NCI-H446 treated with DMSO at 0.1 percent for 48 hours (cell line): ENCODE measurements around the gene FADS3.

Experiments
- DNase-seq: peaks from one replicate; lab custom pipeline; 2025; lab: John Stamatoyannopoulos, UW

The FADS3 gene

GRCh38 chr11:61891331-61892084, at the start of gene FADS3:
FADS3 (minus strand) TSS chr11:61891545; CDS start chr11:61891381, 164 bp downstream.
- no peak for DNase-seq

GRCh38 chr11:61940466-61940865, 49.1 kb upstream of the FADS3 start:
- DNase-seq, result no peak

GRCh38 chr11:61935861-61936260, 44.5 kb upstream of the FADS3 start:
- no peak for DNase-seq

- DNase-seq, result no peak
These were observed 39.6 kb upstream of the FADS3 start for GRCh38 chr11:61930933-61931332.

- DNase-seq, result no peak
These were observed 37.3 kb upstream of the FADS3 start for GRCh38 chr11:61928606-61929005.

- DNase-seq, result no peak
These were observed 36.2 kb upstream of the FADS3 start for GRCh38 chr11:61927501-61927900.

- DNase-seq, result no peak
These were observed 34.9 kb upstream of the FADS3 start for GRCh38 chr11:61926235-61926634.

- DNase-seq, result no peak
These were observed 34.4 kb upstream of the FADS3 start for GRCh38 chr11:61925736-61926135.

- no peak for DNase-seq
These were observed 32.7 kb upstream of the FADS3 start for GRCh38 chr11:61924064-61924455.

GRCh38 chr11:61923166-61924063, 32.1 kb upstream of the FADS3 start:
- DNase-seq, result no peak

GRCh38 chr11:61922539-61922938, 31.2 kb upstream of the FADS3 start:
- DNase-seq, result no peak

GRCh38 chr11:61921446-61921845, 30.1 kb upstream of the FADS3 start:
- DNase-seq, result no peak

GRCh38 chr11:61919705-61920631, 28.6 kb upstream of the FADS3 start:
- no peak for DNase-seq

- no peak for DNase-seq
These were observed 27.8 kb upstream of the FADS3 start for GRCh38 chr11:61918938-61919704.

GRCh38 chr11:61918251-61918937, 27.0 kb upstream of the FADS3 start:
- no peak for DNase-seq

GRCh38 chr11:61917334-61918109, 26.2 kb upstream of the FADS3 start, which contains the start of gene RAB3IL1:
RAB3IL1 (minus strand) TSS chr11:61917566; CDS start chr11:61917367, 199 bp downstream.
- DNase-seq, result no peak

GRCh38 chr11:61916737-61917333, 25.5 kb upstream of the FADS3 start:
- no peak for DNase-seq

GRCh38 chr11:61914471-61915171, 23.3 kb upstream of the FADS3 start:
- DNase-seq, result no peak
